Stimulated activated CD4-positive, alpha-beta T cell treated with anti-CD3 and anti-CD28 coated beads, Interleukin-4, amount 100 ng/mL, for 4 hours (primary cell): ENCODE data around the gene PLPPR2.
"Not testable (repeated sequence)": the region's sequence is repeated elsewhere in the genome, so short reads cannot be mapped to it uniquely, and the experiment has no call there.

Experiments
- DNase-seq, 2 experiments: peaks; one replicate each; pipeline ENCODE4 v3.0.0-alpha.2; 2020

PLPPR2 gene

DNA sequence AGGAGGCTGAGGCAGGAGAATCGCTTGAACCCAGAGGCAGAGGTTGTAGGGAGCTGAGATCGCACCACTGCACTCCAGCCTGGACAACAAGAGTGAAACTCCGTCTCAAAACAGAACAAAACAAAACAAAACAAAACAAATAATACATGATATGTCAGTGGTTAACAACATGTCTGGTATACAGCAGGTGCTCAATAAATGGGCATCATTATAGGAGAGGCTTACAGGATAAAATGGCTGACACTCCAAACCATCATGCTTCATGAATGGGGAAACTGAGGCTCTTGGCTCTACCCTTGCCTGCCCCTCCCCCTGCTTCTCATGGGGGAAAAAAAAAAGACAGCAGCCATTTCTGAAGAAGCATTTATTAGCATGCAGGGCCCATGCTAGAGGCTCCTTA, 12.8 kb upstream of the PLPPR2 start:
- no peak for DNase-seq

- no peak for DNase-seq
Observed at GRCh38 chr19:11345122-11345803, 10.0 kb upstream of the PLPPR2 start.

DNA sequence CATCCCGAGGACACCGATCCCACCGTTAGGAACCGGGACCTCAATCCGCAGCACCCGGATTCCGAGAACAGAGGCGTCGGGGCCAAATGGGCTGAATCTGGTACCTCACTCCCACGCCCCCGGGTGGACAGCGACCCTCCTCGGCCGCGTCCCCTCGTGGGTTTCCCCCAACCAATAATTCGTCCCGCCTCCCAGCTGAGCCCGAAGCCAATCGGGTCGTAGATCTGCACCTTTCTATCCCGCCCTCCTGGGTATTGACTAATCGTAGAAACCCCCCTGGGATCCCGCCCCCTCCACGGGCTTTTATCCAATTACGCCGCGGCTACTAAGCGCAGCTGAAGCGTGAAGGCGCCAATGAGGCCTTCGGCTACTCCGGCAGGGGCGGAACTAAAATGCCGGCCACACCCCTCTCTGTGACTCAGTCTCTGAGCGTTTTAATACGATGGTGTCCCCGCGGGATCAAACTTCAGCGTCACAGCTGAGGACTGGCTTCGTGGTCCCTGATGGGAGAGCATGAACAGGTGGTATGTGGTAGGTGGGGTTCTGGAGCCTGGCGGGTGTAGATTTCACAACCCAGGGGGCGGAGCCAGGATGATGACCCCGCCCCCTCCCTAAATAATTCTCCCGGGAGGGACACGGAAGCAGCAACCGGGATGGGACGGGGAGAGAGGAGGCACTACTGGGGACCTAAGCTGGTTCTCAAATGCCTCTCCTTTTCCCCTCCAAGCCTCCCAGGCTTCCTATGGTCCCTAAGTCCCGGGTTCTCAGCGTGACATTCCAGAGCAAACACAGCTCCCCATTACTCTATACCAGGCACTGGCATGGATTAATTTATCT, 8.9 kb upstream of the PLPPR2 start, which contains the start of the genes CCDC159 and TMEM205:
CCDC159 (plus strand) TSS at position 416 of the 837 bp plus-strand sequence; CDS start at position 504, 88 bp downstream.
TMEM205 (minus strand) TSS at position 165 of the 837 bp plus-strand sequence. CDS start 649 bp downstream, outside the sequence.
- DNase-seq = peak; percentile 95 to 99

GRCh38 chr19:11347546-11348039, 7.6 kb upstream of the PLPPR2 start:
- no peak for DNase-seq

GRCh38 chr19:11349171-11349570, 6.1 kb upstream of the PLPPR2 start:
- DNase-seq = no peak

DNA sequence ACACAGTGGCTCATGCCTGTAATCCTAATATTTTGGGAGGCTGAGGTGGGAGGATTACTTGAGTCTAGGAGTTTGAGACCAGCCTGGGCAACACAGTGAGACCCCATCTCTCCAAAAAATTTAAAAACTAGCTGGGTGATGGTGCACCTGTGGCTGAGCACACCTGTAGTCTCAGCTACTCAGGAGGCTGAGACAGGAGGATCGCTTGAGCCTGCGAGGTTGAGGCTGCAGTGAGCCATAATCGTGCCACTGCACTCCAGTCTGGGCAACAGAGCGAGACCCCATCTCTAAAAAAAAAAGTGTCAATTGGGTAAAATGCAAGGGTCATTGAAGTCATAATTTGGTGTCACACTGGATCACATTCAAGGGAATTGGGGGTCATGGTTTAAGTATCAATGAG, 1.1 kb upstream of the PLPPR2 start:
- not testable (repeated sequence) for DNase-seq

- no peak for DNase-seq
Observed at GRCh38 chr19:11356074-11356397, 804 bp downstream of the PLPPR2 start.

DNA sequence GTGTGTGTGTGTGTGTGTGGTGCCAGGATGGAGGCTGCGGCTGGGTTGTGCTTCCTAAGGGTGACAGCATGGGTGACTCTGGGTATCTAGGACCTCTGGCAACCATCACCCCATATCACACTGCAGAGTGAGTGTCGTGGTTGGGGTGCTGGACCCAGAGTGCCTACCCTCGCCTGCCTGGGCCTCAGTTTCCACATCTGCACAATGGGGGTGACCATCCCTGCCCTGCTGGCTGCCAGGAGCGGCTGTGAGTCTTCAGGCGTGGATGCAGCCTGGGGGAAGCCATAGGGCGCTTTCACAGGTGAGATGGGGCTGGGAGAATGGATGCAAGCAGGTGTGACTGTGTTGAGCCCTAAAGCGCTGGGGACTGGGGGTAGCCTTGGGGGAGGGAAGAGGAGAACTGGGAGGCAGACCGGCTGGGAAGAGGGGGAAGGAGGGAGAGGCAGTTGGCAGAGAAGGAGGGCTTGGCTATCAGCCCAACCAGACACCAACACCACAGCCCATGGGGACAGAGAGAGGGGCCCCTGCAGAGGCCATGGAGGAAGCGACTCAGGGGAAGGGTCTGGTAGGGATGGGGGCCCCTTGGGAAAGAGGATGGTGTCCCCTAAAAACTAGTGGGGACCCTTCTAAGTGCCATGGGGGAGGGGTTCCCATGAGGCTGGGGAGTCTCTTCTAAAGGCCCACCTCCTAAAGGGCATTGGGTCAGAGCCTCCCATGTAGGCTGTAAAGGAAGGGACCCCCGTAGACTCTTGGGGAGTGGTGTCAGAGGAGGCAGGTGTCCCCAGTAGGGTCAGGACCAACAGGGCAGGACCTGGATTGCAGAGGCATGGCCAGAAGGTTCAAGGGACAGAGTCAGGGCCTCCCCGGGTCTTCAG, 1.7 kb downstream of the PLPPR2 start:
- no peak for DNase-seq

- no peak for DNase-seq
Observed at GRCh38 chr19:11359421-11359820, 4.2 kb downstream of the PLPPR2 start.

DNA sequence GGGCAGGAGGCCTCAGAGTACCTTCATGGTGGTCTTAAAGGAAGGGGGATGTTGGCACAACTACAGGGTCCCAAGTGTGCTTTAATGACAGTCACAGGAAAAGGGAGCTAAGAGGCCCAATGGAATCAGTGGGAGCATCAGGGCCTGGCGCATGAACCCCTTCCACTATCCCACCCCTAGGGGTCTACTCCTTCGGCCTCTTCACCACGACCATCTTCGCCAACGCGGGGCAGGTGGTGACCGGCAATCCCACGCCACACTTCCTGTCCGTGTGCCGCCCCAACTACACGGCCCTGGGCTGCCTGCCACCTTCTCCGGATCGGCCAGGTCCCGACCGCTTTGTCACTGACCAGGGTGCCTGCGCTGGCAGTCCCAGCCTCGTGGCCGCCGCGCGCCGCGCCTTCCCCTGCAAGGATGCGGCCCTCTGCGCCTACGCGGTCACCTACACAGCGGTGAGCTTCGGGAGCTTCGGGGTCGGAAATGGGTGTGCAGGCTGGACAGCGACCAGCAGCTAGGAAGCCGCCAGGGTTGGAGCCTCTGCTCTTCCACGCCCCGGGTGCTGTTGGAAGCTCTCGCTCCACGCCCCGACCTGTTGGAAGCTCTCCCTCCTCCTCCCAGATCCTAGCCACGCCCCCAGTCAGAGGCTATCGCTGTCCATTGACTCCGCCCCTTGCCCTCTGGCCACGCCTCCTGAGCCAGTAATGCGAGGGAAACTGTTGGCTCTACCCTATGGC, 6.0 kb downstream of the PLPPR2 start:
- DNase-seq = no peak

DNA sequence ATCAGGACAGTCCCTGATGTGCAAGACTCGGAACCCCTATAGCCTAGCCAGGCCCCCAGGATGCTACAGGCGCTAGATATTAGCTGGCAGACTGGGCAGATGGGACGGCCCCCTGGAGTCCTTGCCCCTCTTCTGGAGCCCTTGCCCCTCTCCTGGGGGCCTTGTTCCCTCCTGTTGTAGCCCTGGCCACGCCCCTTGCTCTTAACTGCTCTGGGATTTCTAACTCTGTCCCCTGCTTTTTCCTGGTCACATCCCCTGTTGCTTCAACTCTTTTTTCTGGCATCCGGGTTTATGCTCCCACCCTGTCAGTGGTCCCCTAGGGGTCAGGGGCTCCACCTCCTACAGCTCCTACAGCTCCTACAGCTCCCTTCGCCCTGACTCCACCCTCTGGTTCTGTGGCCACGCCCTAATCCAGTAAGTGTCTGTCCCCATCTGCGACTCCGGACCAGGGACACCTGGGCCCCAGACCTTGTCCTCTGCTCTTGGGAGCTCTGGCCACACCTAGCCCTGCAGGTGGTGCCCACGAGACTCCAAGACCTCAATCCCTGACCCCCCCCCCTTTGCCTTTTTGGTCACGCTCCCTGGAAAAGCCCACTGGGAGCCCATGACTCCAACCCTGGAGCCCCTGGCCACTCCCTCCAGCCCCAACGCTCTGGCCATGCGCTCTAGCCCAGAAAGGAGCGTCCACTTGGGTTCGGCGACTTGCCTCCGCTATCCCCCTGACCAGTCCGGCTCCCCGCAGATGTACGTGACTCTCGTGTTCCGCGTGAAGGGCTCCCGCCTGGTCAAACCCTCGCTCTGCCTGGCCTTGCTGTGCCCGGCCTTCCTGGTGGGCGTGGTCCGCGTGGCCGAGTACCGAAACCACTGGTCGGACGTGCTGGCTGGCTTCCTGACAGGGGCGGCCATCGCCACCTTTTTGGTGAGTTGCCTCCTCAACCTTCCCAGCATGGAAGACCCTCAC, 6.8 kb downstream of the PLPPR2 start:
- DNase-seq = no peak

- no peak for DNase-seq
Observed at GRCh38 chr19:11363881-11364280, 8.6 kb downstream of the PLPPR2 start.

DNA sequence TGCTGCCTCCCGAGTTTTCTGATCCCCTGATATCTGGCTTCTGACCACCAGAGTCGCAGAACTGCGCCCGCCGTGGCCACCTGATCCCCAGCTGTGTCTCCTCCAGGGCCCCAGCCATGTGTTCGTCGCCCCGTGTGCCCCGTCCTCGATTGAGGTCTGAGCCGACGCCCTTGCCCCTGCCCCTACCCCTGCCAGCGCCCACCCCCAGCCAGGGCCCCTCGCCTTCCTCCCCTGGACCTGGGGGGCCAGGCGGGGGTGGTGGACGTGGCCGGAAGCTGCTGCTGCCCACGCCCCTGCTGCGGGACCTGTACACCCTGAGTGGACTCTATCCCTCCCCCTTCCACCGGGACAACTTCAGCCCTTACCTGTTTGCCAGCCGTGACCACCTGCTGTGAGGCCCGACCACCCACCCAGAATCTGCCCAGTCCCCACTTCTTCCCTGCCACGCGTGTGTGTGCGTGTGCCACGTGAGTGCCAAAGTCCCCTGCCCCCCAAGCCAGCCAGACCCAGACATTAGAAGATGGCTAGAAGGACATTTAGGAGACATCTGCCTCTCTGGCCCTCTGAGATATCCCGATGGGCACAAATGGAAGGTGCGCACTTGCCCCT, 9.2 kb downstream of the PLPPR2 start:
- no peak for DNase-seq

DNA sequence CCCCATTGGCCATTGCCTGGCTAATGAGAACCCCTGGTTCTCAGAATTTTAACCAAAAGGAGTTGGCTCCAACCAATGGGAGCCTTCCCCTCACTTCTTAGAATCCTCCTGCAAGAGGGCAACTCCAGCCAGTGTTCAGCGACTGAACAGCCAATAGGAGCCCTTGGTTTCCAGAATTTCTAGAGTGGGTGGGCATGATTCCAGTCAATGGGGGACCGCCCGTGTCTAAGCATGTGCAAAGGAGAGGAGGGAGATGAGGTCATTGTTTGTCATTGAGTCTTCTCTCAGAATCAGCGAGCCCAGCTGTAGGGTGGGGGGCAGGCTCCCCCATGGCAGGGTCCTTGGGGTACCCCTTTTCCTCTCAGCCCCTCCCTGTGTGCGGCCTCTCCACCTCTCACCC, 9.7 kb downstream of the PLPPR2 start:
- no peak for DNase-seq

GRCh38 chr19:11365557-11366117, 10.4 kb downstream of the PLPPR2 start:
- no peak for DNase-seq

- no peak for DNase-seq
Observed at GRCh38 chr19:11367528-11367927, 12.3 kb downstream of the PLPPR2 start.

DNA sequence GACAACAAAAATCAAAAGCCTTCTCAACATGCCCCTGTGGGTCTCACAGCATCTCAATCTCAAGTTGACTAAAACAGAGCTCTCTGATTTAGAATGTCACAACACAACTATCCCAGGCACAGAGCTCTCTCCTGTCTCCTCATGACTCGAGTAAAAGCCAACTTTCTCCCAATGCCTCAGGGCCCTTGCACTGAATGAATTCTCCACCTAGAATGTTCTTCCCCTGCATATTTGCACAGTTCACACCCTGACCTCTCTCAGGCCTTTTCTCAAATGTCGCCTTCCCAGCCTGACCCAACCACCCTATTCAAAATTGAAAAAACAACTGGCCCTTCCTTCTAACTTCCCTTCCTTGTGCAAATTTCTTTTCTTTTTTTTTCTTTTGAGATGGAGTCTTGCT, 15.5 kb downstream of the PLPPR2 start:
- DNase-seq = no peak

GRCh38 chr19:11373166-11373884, 18.1 kb downstream of the PLPPR2 start:
- no peak for DNase-seq

DNA sequence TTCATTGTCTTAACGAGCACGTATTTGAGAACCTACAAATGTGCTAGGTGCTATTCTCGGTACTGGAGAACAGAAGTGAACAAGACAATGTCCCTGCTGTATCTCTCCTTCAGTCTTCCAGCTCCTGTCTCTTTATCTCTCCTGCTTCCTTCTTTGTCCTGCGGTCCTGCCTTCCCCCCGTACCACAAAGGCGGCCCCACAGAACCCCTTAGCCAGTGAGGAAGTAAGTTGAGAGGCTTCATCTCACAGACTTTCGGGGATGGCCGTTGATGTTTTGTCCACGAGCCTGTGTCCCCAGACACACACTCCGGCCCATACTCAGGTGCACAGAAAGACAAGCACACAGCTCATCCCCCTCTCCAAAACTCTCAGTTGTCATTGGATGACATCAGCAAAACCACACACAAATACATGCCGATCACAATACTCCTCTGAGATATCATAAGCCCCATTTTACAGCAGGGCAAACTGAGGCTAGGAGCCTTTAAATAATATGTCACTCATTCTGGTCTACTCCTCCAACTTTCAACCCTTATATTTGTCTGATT, 18.7 kb downstream of the PLPPR2 start:
- no peak for DNase-seq
